GM21381 (cell line): ENCODE measurements around the gene ARHGAP36.

ENCODE experiments used
- ATAC-seq: cut with Tn5 transposase; IDR thresholded peaks from one replicate; pipeline ENCODE4 v1.9.1; 2021; ENCODE audit warnings: mild to moderate bottlenecking, moderate library complexity; ENCODE audit not compliant: unreplicated experiment

The ARHGAP36 gene

GRCh38 chrX:131068945-131069719 is 11.0 kb downstream of the ARHGAP36 start:
- no peak for ATAC-seq

GRCh38 chrX:131072871-131073571 is 14.9 kb downstream of the ARHGAP36 start:
- no peak for ATAC-seq

- no peak for ATAC-seq
These were observed 15.5 kb downstream of the ARHGAP36 start for GRCh38 chrX:131073607-131074006.

GRCh38 chrX:131081772-131082740 is 23.9 kb downstream of the ARHGAP36 start:
- ATAC-seq = no peak

- no peak for ATAC-seq
These were observed 25.5 kb downstream of the ARHGAP36 start for GRCh38 chrX:131083510-131084142.

- ATAC-seq = no peak
These were observed 26.0 kb downstream of the ARHGAP36 start for GRCh38 chrX:131084145-131084544.

- ATAC-seq = no peak
These were observed 78.6 kb downstream of the ARHGAP36 start for GRCh38 chrX:131136776-131137175.

GRCh38 chrX:131139072-131139471 is 80.9 kb downstream of the ARHGAP36 start:
- no peak for ATAC-seq
